ENCODE data around the gene MET. TPM values are rescaled to one million over a fixed set of nuclear protein-coding genes. Genes with fewer than 3 reads are reported as not detected.

MET gene
- total and polyA plus RNA-seq, 2 of the 8 experiments (the other 6 are each of a cell fraction or from before 2014, with no cell fraction given), result 3.5 to 12.9 TPM

- no peak for TF ChIP-seq ATF2 (IDR thresholded peaks at IDR 0.05; ENCODE audit: low read length)
- no peak for TF ChIP-seq SP2 (IDR thresholded peaks at IDR 0.05; ENCODE audit: low read length)
- TF ChIP-seq TEAD4 (IDR thresholded peaks at IDR 0.05; ENCODE audit: low read depth, low read length), result no peak
- TF ChIP-seq GTF2F1 (IDR thresholded peaks at IDR 0.05; ENCODE audit: borderline replicate concordance, low read depth, low read length), result no peak
- TF ChIP-seq CHD1 (IDR thresholded peaks at IDR 0.05; ENCODE audit: low read depth, low read length), result no peak
- no peak for TF ChIP-seq CREB1 (IDR thresholded peaks at IDR 0.05)
Measured at GRCh38 chr7:116708861-116709260, 36.9 kb downstream of the MET start (continued).
